Thyroid gland (tissue), 4 donors: ENCODE data around the gene TMEM139.

Experiments used
- CTCF ChIP-seq, 6 experiments: fragments of 200-600 bp in 3 of 6; fragments of 450-650 bp in 3 of 6; sonication (generic) in 3 of 6; IDR thresholded peaks; one replicate each; pipeline ENCODE4 v1.5.1; 2016 to 2019; ENCODE audit warnings: antibody characterized with exemption in 6 of 6, mild to moderate bottlenecking in 2 of 6, inconsistent platforms in 1 of 6, moderate library complexity in 1 of 6
- POLR2A ChIP-seq, 2 donors: fragments of 450-650 bp; IDR thresholded peaks; one replicate each; pipeline ENCODE4 v1.6.1; 2017; ENCODE audit warnings: antibody characterized with exemption in 2 of 2, mild to moderate bottlenecking in 2 of 2, moderate library complexity in 1 of 2

- TF ChIP-seq POLR2A (IDR thresholded peaks at IDR 0.05) (no peak), CTCF (IDR thresholded peaks at IDR 0.05) (no peak)
Measured at GRCh38 chr7:143257501-143257900, 27.3 kb upstream of the TMEM139 start.
